Hematopoietic multipotent progenitor cell (in vitro differentiated cells): ENCODE data around the gene PADI6. TPM values are rescaled to one million over a fixed set of nuclear protein-coding genes. Genes with fewer than 3 reads are reported as not detected.
"Not testable (repeated sequence)": the region's sequence is repeated elsewhere in the genome, so short reads cannot be mapped to it uniquely, and the experiment has no call there.

ENCODE experiments used
- DNase-seq, 3 donors: peaks; one replicate each; pipeline ENCODE4 v3.0.0-alpha.2; 2011 to 2015; ENCODE audit warnings: low read depth in 2 of 3, low spot score in 2 of 3
- total RNA-seq: library from RNA; depleted of rRNA; stranded (reverse); fragments of >200 nt; gene quantifications from one replicate; pipeline ENCODE4 v1.2.3, GENCODE V29; 2012

The PADI6 gene
- total RNA-seq, 1 donor, result not detected

- no peak for DNase-seq
Measured at GRCh38 chr1:17403081-17403480, 31.1 kb downstream of the PADI6 start.

- no peak for DNase-seq
Measured at GRCh38 chr1:17404034-17404684, 32.2 kb downstream of the PADI6 start.

DNA sequence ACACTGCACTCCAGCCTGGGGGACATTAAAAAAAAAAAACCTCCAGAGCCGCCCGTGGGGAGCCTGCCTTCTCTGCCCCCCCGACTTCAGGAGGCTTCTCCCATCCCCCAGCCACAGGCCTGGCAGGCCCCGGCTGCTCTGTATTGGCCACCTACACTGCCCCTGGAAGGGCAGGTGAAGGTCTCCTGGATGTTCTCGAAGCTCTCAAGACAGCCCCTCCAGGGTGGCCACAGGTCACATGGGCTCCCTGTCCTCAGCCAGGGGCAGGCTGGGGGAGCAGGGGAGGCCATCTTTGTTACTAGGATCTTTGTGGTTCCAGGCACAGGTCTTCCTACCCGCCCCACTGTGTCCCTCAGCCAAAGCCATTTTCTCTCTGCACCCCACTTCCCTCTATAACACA is 32.8 kb downstream of the PADI6 start:
- no peak for DNase-seq

- peak in 2 of 3 donors; percentile 61 to 75 for DNase-seq
Measured at GRCh38 chr1:17405898-17406759, 34.1 kb downstream of the PADI6 start.

GRCh38 chr1:17406760-17407475 is 34.9 kb downstream of the PADI6 start:
- not testable (repeated sequence) for DNase-seq

DNA sequence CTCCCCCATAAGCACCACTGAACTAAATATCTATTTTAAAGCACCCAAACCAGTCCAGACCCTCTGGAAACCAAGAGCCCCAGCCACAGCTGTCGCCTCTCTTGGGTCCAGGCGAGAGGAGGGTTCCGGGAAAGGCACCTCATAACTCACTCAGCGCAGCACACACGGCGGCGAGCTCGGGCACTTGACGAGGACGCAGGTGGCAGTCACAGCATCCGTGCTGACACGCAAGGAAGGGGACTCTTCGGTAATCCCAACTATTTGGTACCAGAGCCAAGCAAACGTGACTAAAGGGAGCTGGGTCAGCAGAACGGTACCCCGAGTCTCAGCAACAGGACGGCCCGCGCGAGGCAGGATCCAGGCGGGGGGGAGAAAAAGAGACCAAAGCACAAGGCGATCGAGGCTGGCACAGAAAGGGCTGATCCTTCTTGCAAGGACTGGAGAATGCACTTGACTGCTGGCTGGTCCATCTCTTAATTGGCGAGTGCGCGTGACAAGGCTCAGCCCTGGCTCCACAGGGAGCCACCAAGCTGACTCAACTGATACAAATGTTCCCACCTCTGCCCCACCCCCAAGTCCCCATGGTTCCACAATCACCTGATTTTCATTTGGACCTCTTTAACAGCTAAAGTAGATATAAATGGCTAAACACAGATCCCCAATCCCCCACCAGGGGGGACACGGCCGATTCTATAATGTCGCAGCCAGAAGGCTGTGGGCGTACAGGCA is 36.0 kb downstream of the PADI6 start:
- not testable (repeated sequence) for DNase-seq

DNA sequence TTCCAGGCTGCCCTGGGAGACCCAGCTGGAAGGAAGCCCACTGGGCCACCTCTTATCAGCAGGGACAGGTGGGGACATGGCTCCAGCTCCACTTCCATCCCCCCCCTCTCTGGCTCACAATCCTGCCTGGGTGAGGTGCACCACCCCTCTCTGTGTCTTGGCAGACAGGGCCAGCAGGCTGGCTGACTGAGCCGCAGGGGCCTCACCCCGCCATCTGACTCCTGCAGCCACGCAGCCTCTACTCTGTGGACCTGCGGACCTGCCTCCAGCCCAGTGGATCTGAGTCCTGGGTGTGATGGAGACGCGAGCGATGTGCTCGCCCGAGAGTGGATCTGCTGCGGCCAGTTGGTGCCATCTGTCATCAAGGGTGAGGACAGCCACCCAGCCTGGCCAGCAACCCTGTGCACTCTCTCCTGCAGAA is 37.4 kb downstream of the PADI6 start:
- no peak for DNase-seq

DNA sequence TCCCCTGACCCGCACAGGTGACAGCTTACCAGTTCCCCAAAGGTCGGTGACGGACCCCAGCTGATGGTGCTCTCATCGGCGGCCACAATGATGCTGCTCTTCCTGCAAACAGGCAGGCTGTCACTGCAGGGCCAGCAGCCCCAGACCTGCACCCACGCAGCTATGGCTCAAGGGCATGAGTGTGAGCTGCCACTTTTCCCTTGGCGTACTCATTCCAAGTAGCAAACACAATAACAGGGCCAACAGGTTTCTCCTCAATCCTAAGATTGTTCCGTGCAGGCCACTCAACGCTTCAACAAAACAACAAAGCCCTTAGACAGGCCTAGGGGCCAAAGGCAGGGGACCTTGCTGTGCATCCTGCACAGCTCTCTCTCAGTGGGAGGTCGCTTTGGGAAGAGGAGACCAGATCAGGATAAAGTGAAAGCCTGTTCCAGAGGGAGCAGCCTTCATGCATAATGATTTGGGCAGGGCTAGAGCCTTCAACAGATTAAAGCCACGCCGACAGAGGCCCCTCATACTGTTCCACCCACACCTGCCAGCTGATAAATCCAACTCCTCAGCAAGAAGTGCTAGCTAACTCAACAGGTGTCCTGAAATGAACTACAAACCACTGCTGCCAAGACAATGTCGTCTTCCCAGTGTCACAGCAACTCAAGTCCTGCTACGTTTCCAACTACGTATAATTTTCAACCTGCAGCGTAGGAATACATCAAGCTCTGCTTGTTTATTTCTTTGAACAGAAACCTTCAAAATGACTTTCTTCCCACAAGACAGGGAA is 40.3 kb downstream of the PADI6 start:
- no peak for DNase-seq

GRCh38 chr1:17414022-17414421 is 42.0 kb downstream of the PADI6 start:
- DNase-seq, result no peak

- DNase-seq, result no peak
Measured at GRCh38 chr1:17416389-17416788, 44.4 kb downstream of the PADI6 start.

DNA sequence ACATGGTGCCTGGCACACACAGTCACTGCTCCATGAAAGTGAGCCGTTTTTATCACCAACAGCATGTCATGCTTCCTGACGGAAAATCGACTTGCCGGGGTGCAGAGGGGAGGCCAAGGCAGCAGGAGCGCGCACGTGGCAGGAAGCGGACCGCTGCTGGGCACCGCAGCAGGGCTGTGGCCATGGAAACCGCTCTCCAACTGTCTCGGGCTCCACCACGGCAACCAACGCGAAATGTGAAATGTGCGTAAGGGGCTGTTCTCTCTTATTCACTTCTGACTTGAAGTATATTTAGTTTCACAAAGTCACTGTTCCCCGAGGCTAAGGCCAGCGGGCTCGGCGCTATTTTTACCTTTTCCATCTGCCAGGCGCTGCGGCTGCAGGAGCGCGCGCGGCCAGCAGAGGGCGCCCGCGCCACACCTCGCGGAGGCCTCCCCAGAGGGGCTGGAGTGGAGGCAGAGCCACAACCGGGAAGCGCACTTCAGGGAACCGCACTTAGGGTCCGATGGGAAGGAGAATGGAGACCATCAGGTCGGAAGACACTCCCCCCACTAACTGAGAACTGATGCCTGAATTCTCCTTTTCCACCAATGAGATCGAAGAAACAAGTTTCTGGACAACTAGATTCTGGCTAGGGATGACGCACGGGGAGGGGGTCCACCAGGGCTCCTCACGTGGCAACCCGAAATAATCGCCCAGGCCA is 47.8 kb downstream of the PADI6 start:
- DNase-seq, result peak; percentile 55 to 66 (median 65)

DNA sequence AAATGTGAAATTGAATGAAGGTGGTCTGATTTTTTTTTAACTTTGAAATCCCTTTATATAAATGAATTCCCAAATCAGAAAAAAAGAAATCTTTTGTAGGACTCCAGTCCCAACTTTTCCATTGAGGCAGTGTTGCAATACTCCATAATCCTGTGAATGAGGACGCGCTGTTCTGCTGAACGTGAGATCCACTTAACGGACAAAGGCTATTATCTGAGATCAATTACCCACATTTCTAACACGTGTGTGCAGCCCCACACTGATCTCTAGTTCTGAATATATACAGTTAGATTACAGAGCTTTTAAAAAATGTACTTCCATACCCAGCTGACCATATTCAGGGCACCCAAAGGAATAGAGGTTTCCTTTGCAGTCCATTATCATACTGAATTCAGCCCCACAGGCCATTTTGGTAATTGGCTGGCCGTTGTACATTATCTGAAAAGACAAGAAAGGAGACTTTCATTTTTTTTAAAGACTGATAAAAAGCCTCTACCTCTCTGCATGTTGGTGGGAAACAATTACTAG is 48.5 kb downstream of the PADI6 start:
- no peak for DNase-seq

DNA sequence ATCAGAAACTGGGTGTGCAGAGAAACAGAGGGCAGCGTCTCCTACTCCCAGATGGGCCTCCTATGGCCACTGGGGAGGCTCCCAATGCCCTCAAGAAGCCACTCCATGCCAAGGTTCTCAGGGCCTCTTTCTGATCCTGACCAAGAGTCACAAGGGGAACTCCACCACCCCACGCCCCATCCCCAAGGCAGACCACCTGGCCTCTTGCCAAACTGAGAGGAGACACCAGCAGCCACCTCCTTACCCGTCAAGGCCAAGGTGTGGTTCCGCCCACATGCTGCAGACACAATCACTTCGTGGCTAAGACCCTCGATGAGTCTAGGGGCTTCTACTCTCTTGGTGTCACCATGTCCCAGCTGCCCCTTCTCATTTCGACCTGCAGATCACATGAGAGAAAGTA is 50.5 kb downstream of the PADI6 start:
- DNase-seq, result no peak

GRCh38 chr1:17423781-17424245 is 51.8 kb downstream of the PADI6 start:
- DNase-seq, result no peak

DNA sequence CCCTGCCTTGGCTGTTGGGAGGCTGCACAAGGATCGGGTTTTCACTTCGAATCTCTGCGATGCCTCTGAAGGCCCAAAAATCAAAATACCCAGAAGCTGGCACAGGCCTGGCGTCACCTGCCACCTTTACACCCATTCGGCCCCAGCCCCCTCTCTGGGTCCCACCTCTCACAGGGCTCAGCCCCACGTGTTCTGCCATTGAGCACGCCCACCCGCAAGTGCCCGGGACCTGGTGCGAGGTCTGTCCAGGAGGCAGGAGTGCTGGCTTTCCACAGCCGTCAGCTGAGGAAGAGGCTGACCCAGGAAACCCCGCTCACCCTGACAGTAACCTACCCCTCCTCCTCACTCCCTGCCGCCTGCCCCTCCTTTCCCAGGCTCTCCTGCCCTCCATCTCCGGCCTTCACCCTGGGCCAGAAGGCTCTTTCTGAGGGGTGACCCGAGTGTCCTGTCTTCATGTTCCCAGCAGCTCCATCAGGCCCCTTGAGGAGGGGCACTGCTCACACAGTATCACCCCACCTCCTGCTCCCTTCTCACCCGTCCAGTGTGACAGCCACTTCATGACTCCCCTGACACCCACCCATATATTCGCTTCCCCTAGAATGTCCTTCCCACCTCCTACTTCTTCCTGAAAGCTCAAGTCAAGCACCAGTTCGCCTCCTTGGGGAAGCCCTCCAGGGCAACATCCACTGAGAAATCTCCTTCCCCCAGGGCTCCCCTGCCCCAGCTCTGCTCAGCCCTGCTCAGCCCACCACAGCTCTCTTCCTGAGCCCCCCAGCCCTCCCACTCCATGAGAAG is 54.0 kb downstream of the PADI6 start:
- DNase-seq, result no peak

GRCh38 chr1:17427696-17428660 is 56.0 kb downstream of the PADI6 start:
- DNase-seq, result no peak

DNA sequence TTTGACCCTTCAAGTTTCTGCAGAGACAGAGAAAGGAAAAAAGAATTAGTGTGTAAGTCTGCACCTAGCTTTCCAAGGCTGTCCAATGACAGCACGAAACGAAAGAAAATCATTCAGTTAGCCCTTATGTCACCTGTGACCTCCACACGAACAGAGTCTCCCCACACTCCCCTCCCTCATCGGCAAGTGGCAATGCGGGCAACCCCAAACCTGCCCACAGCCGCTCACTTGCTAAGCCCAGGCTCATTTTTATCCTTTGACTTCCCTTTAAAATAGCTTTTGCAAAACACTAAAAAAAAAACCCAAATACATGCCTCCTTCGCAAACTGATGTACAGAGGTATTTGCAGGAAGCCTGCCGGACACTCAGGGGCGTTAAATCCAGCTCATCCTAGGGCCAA is 57.2 kb downstream of the PADI6 start:
- no peak for DNase-seq
